Upper lobe of left lung (tissue), 6 donors: Measurements from ENCODE around the gene LYL1. TPM values are rescaled to one million over a fixed set of nuclear protein-coding genes. Genes with fewer than 3 reads are reported as not detected.

Source experiments
- ATAC-seq, 2 donors: fragments of 200-7000 bp; cut with Tn5 transposase; one replicate each; pipeline ENCODE4 v1.9.1; 2022; ENCODE audit warnings: mild to moderate bottlenecking in 2 of 2, moderate library complexity in 2 of 2; ENCODE audit not compliant: low FRiP score in 2 of 2
- DNase-seq, 2 donors: peaks; one replicate each; pipeline ENCODE4 v3.0.0-alpha.2; 2019 to 2020
- H3K27ac ChIP-seq, 4 donors: fragments of 200-600 bp; sonication (generic); one replicate each; pipeline ENCODE4 v1.5.1; 2016 to 2019
- H3K27me3 ChIP-seq, 4 donors: fragments of 200-600 bp; sonication (generic); one replicate each; pipeline ENCODE4 v1.5.1; 2017 to 2019
- H3K36me3 ChIP-seq, 4 donors: fragments of 200-600 bp; sonication (generic); one replicate each; pipeline ENCODE4 v1.5.1; 2016 to 2019
- H3K4me1 ChIP-seq, 4 donors: fragments of 200-600 bp; sonication (generic); one replicate each; pipeline ENCODE4 v1.5.1; 2018 to 2019
- H3K4me3 ChIP-seq, 4 donors: fragments of 200-600 bp; sonication (generic); one replicate each; pipeline ENCODE4 v1.5.1; 2017 to 2019; ENCODE audit warnings: mild to moderate bottlenecking in 2 of 4, moderate library complexity in 1 of 4
- H3K9me3 ChIP-seq, 4 donors: fragments of 200-600 bp; sonication (generic); one replicate each; pipeline ENCODE4 v1.5.1; 2018 to 2019
- CTCF ChIP-seq, 6 experiments: fragments of 450-650 bp in 4 of 6; fragments of 200-600 bp in 2 of 6; sonication (generic) in 2 of 6; IDR thresholded peaks; one replicate each; pipeline ENCODE4 v1.5.1; 2016 to 2019; ENCODE audit warnings: antibody characterized with exemption in 6 of 6
- EP300 ChIP-seq, 4 donors: sonication (generic); formaldehyde crosslinking; IDR thresholded peaks; one replicate each; pipeline ENCODE4 v1.5.1; 2017; ENCODE audit warnings: antibody characterized with exemption in 4 of 4, control low read depth in 2 of 4
- POLR2A ChIP-seq, 4 donors: fragments of 450-650 bp; IDR thresholded peaks; one replicate each; pipeline ENCODE4 v1.5.1; 2016 to 2017; ENCODE audit warnings: antibody characterized with exemption in 4 of 4, mild to moderate bottlenecking in 2 of 4
- POLR2AphosphoS5 ChIP-seq, 2 donors: sonication (generic); formaldehyde crosslinking; IDR thresholded peaks; one replicate each; pipeline ENCODE4 v1.5.1; 2017; ENCODE audit warnings: antibody characterized with exemption in 2 of 2
- WGBS, 2 donors: methylation state at CpG; one replicate each; pipeline ENCODE4 v1.1.5; 2017 to 2018; 5-methylcytosine and 5-hydroxymethylcytosine counted together
- total RNA-seq, 6 donors: library from RNA; depleted of rRNA in 4 of 6; stranded (reverse); fragments of >200 nt in 4 of 6; gene quantifications; one replicate each; pipeline versions ENCODE4 v1.1.0 to v1.2.1, GENCODE V29; 2016 to 2021
- donor health status: DM: no; HTN: no; CAD: no; lungs with moderate emphysema.
- donor health status: DM: no; HTN: yes; CAD: no; lungs with severe emphysema.

LYL1 gene
- total RNA-seq, 6 donors from 2014 or later, result 22.6 to 55.5 (median 31.4) TPM

- DNase-seq (no peak), ATAC-seq (no peak)
- WGBS, 2 donors, result 75% methylated on average over 5 of the region's 5 CpGs
- Histone ChIP-seq H3K4me1 (peaks cover 52 to 78% (median 72%) of the 10 kb centered on the region in 4 donors), H3K27ac (peak overlapping the region in 3 of 4 donors; percentile 7 to 69 (median 65)), H3K9me3 (no peaks in the 10 kb centered on the region), H3K4me3 (no peak overlapping the region), H3K27me3 (no peaks in the 10 kb centered on the region), H3K36me3 (no peaks in the 10 kb centered on the region)
- TF ChIP-seq POLR2A (IDR thresholded peaks at IDR 0.05), result no peak
- no peak for TF ChIP-seq CTCF (IDR thresholded peaks at IDR 0.05)
- TF ChIP-seq EP300 (IDR thresholded peaks at IDR 0.05), result no peak
- TF ChIP-seq POLR2AphosphoS5 (IDR thresholded peaks at IDR 0.05), result no peak
Measured at GRCh38 chr19:13063461-13064091, 39.1 kb downstream of the LYL1 start.

GRCh38 chr19:13062317-13062716 lies 40.3 kb downstream of the LYL1 start:
- Histone ChIP-seq H3K9me3 (no peaks in the 10 kb centered on the region), H3K4me1 (peaks cover 54 to 79% (median 74%) of the 10 kb centered on the region in 4 donors), H3K4me3 (no peak overlapping the region), H3K36me3 (no peaks in the 10 kb centered on the region), H3K27ac (peak overlapping the region in 3 of 4 donors; percentile 7 to 97 (median 69)), H3K27me3 (no peaks in the 10 kb centered on the region)
- DNase-seq (no peak), ATAC-seq (no peak)
- TF ChIP-seq POLR2AphosphoS5 (IDR thresholded peaks at IDR 0.05), result no peak
- TF ChIP-seq EP300 (IDR thresholded peaks at IDR 0.05), result no peak
- no peak for TF ChIP-seq CTCF (IDR thresholded peaks at IDR 0.05)
- no peak for TF ChIP-seq POLR2A (IDR thresholded peaks at IDR 0.05)

GRCh38 chr19:13060964-13061927 lies 41.4 kb downstream of the LYL1 start:
- H3K27ac ChIP-seq, result peak overlapping the region; percentile 63 to 97 (median 74)
- H3K4me3 ChIP-seq, result peak overlapping the region; percentile 17 to 50 (median 38)

GRCh38 chr19:13060233-13060963 lies 42.3 kb downstream of the LYL1 start:
- ATAC-seq (peak in 1 of 2 donors; percentile 4), DNase-seq (peak; percentile 48 to 54)
- Histone ChIP-seq H3K4me3 (peak overlapping the region in 3 of 4 donors; percentile 26 to 50 (median 49)), H3K9me3 (no peaks in the 10 kb centered on the region), H3K4me1 (peaks cover 65 to 84% (median 77%) of the 10 kb centered on the region in 4 donors), H3K27me3 (no peaks in the 10 kb centered on the region), H3K36me3 (no peaks in the 10 kb centered on the region), H3K27ac (peak overlapping the region; percentile 63 to 97 (median 74))
- 8 to 36% methylated on average over 9 to 19 of the region's 19 CpGs for WGBS, 2 donors
- TF ChIP-seq POLR2A (IDR thresholded peaks at IDR 0.05) (no peak), POLR2AphosphoS5 (IDR thresholded peaks at IDR 0.05) (no peak), CTCF (IDR thresholded peaks at IDR 0.05) (no peak), EP300 (IDR thresholded peaks at IDR 0.05) (no peak)

More at GRCh38 chr19:13060964-13061927, 41.4 kb downstream of the LYL1 start:
- Histone ChIP-seq H3K27me3 (no peaks in the 10 kb centered on the region), H3K36me3 (no peaks in the 10 kb centered on the region), H3K4me1 (peaks cover 57 to 79% (median 75%) of the 10 kb centered on the region in 4 donors), H3K9me3 (no peaks in the 10 kb centered on the region)
- DNase-seq, result peak; percentile 83 to 95
- WGBS, 2 donors, result 0 to 2% methylated on average over 23 to 27 of the region's 40 CpGs
- ATAC-seq, result peak; percentile 90 to 93
- TF ChIP-seq CTCF (IDR thresholded peaks at IDR 0.05) (peak; percentile 89 to 98 (median 97)), EP300 (IDR thresholded peaks at IDR 0.05) (no peak)
